HepG2 (cell line): Measurements from ENCODE around the gene NGRN. TPM values are rescaled to one million over a fixed set of nuclear protein-coding genes. Genes with fewer than 3 reads are reported as not detected.

ENCODE experiments used
- AGO2 ChIP-seq: fragments of 200-400 bp; formaldehyde crosslinking; optimal IDR thresholded peaks from 2 replicates; pipeline ENCODE3; 2017; ENCODE audit warnings: mild to moderate bottlenecking, low read depth, low read length, moderate library complexity
- CHD4 ChIP-seq: fragments of 200-600 bp; sonication (generic); IDR thresholded peaks from 2 replicates; pipeline ENCODE4 v1.7.0; 2017; ENCODE audit warnings: mild to moderate bottlenecking, low read length, borderline replicate concordance
- HHEX ChIP-seq: IDR thresholded peaks from 2 replicates; pipeline ENCODE4 v1.6.1; 2016; ENCODE audit warnings: control low read depth
- HNRNPL ChIP-seq: fragments of 200-400 bp; formaldehyde crosslinking; IDR thresholded peaks from 2 replicates; pipeline ENCODE4 v1.6.1; 2017; ENCODE audit warnings: mild to moderate bottlenecking, low read depth, low read length
- LRRFIP1 ChIP-seq: sonication (generic); formaldehyde crosslinking; conservative IDR thresholded peaks from 2 replicates; pipeline ENCODE4 v1.4.0; 2020; ENCODE audit warnings: missing genetic modification reagents
- NFIB ChIP-seq: sonication (generic); formaldehyde crosslinking; IDR thresholded peaks from 2 replicates; pipeline ENCODE4 v1.9.0; 2021; ENCODE audit warnings: missing genetic modification reagents, mild to moderate bottlenecking, borderline replicate concordance
- NFIC ChIP-seq: IDR thresholded peaks from 2 replicates; pipeline ENCODE4 v1.6.1; 2012; ENCODE audit warnings: mild to moderate bottlenecking, low read length, inconsistent platforms
- NFYB ChIP-seq: sonication (generic); formaldehyde crosslinking; IDR thresholded peaks from 2 replicates; pipeline ENCODE4 v1.4.0; 2020; ENCODE audit warnings: missing genetic modification reagents
- NR2C2 ChIP-seq: sonication (generic); formaldehyde crosslinking; IDR thresholded peaks from 2 replicates; pipeline ENCODE4 v1.4.0; 2020; ENCODE audit warnings: missing genetic modification reagents, mild to moderate bottlenecking, moderate library complexity, borderline replicate concordance
- POLR2A ChIP-seq, 2 experiments: IDR thresholded peaks; 2 replicates each; pipeline ENCODE4 v1.6.1; 2011; ENCODE audit warnings: low read depth in 2 of 2, low read length in 2 of 2, mild to moderate bottlenecking in 1 of 2, moderate library complexity in 1 of 2; ENCODE audit not compliant: insufficient read depth in 1 of 2
- TARDBP ChIP-seq: sonication (generic); formaldehyde crosslinking; IDR thresholded peaks from 2 replicates; pipeline ENCODE4 v1.8.0; 2022; ENCODE audit warnings: mild to moderate bottlenecking, missing genetic modification reagents
- TOE1 ChIP-seq: sonication (generic); formaldehyde crosslinking; IDR thresholded peaks from 2 replicates; pipeline ENCODE4 v1.4.0; 2020; ENCODE audit warnings: mild to moderate bottlenecking, missing genetic modification reagents
- TRIM24 ChIP-seq: sonication (generic); formaldehyde crosslinking; IDR thresholded peaks from 2 replicates; pipeline ENCODE4 v1.8.0; 2022; ENCODE audit warnings: mild to moderate bottlenecking, missing genetic modification reagents
- XRCC5 ChIP-seq: fragments of 200-400 bp; formaldehyde crosslinking; optimal IDR thresholded peaks from 2 replicates; pipeline ENCODE3; 2017; ENCODE audit warnings: mild to moderate bottlenecking, low read length
- ZBTB46 ChIP-seq: sonication (generic); formaldehyde crosslinking; IDR thresholded peaks from 2 replicates; pipeline ENCODE4 v1.4.0; 2020; ENCODE audit warnings: mild to moderate bottlenecking, missing genetic modification reagents, borderline replicate concordance
- ZNF3 ChIP-seq: IDR thresholded peaks from 2 replicates; pipeline ENCODE4 v1.7.0; 2017; ENCODE audit warnings: inconsistent platforms
- ZNF326 ChIP-seq: sonication (generic); formaldehyde crosslinking; IDR thresholded peaks from 2 replicates; pipeline ENCODE4 v1.4.0; 2020; ENCODE audit warnings: missing genetic modification reagents, borderline replicate concordance
- ZNF337 ChIP-seq: sonication (generic); formaldehyde crosslinking; IDR thresholded peaks from 2 replicates; pipeline ENCODE4 v1.5.1; 2020; ENCODE audit warnings: missing genetic modification reagents, low read depth, mild to moderate bottlenecking, borderline replicate concordance
- ZNF687 ChIP-seq: sonication (generic); formaldehyde crosslinking; IDR thresholded peaks from 2 replicates; pipeline ENCODE4 v1.5.1; 2020; ENCODE audit warnings: mild to moderate bottlenecking, missing genetic modification reagents, moderate library complexity
- ZNF766 ChIP-seq: sonication (generic); formaldehyde crosslinking; IDR thresholded peaks from 2 replicates; pipeline ENCODE4 v1.5.0; 2020; ENCODE audit warnings: missing genetic modification reagents, borderline replicate concordance
- ZSCAN25 ChIP-seq: sonication (generic); formaldehyde crosslinking; IDR thresholded peaks from 2 replicates; pipeline ENCODE4 v1.8.0; 2022; ENCODE audit warnings: mild to moderate bottlenecking, missing genetic modification reagents
- polyA plus RNA-seq, 8 experiments: library from polyadenylated mRNA; depleted of rRNA in 3 of 8; stranded (reverse) in 7 of 8; unstranded in 1 of 8; fragments of >200 nt; fragmentation: Illumina TruSeq in 4 of 8; extraction: Trizol in 4 of 8; gene quantifications; 2 replicates each; pipeline versions ENCODE4 v1.2.1 to v1.2.3, GENCODE V29; 2011 to 2016; ENCODE audit warnings: low read depth in 4 of 8, missing spikeins in 1 of 8, mixed read lengths in 1 of 8; ENCODE audit not compliant: insufficient read depth in 1 of 8
- total RNA-seq, 5 experiments: library from RNA; depleted of rRNA; stranded (reverse); fragments of >200 nt; fragmentation: Illumina TruSeq; extraction: Trizol; gene quantifications; 2 replicates each; pipeline ENCODE4 v1.2.3, GENCODE V29; 2016; ENCODE audit warnings: low read depth in 1 of 5

The NGRN gene
- total and polyA plus RNA-seq, 2 of the 13 experiments (the other 11 are each of a cell fraction or from before 2014, with no cell fraction given): 39.8 to 63.7 TPM

- TF ChIP-seq TRIM24 (CRISPR knock-in tag): no peak
- 0 out of 2 replicates have a peak, but pooled peaks have one; percentile 27 for TF ChIP-seq TARDBP (CRISPR knock-in tag)
- TF ChIP-seq POLR2A (IDR thresholded peaks at IDR 0.05; ENCODE audit: insufficient read depth in 1 of 2, low read depth in 2 of 2, low read length in 2 of 2): peak; percentile 64 to 84
- TF ChIP-seq ZNF337: no peak
- no peak for TF ChIP-seq XRCC5
- no peak for TF ChIP-seq TOE1 (CRISPR knock-in tag)
- TF ChIP-seq ZBTB46 (CRISPR knock-in tag): no peak
- no peak for TF ChIP-seq ZNF766
- 0 out of 2 replicates have a peak, but pooled peaks have one; percentile 18 for TF ChIP-seq HNRNPL
- no peak for TF ChIP-seq ZNF3 (CRISPR knock-in tag)
- TF ChIP-seq NFIB: no peak
- TF ChIP-seq CHD4: no peak
- TF ChIP-seq ZNF687 (CRISPR knock-in tag): peak; percentile 98
- TF ChIP-seq NR2C2: peak; percentile 52; the same call in 1 of the 2 replicates
- no peak for TF ChIP-seq NFIC
- TF ChIP-seq ZSCAN25 (CRISPR knock-in tag): no peak
- TF ChIP-seq HHEX (CRISPR knock-in tag): no peak
- no peak for TF ChIP-seq ZNF326 (CRISPR knock-in tag)
- TF ChIP-seq LRRFIP1 (CRISPR knock-in tag): no peak
- peak; percentile 56 for TF ChIP-seq AGO2
- peak; percentile 62 for TF ChIP-seq NFYB
These were observed 16.1 kb upstream of the NGRN start, which contains the start of gene TTLL13 (continued) for GRCh38 chr15:90249203-90249863.
